Psoas muscle (tissue), 8 donors: ENCODE data around the gene L3MBTL1. TPM values are rescaled to one million over a fixed set of nuclear protein-coding genes. Genes with fewer than 3 reads are reported as not detected.

Source experiments
- ATAC-seq, 4 donors: fragments of 200-7000 bp; cut with Tn5 transposase; one replicate each; pipeline ENCODE4 v1.9.1; 2020; ENCODE audit warnings: moderate library complexity in 3 of 4, mild to moderate bottlenecking in 2 of 4
- DNase-seq, 2 donors: peaks; one replicate each; pipeline ENCODE4 v3.0.0-alpha.2; 2020
- H3K27ac ChIP-seq: fragments of 200-600 bp; one replicate; pipeline ENCODE4 v1.8.0; 2022
- H3K27me3 ChIP-seq, 3 donors: fragments of 200-600 bp in 1 of 3; one replicate each; pipeline versions ENCODE4 v1.6.1 to v1.8.0; 2013 to 2022; ENCODE audit warnings: low read length in 2 of 3, mild to moderate bottlenecking in 2 of 3, moderate library complexity in 1 of 3; ENCODE audit not compliant: insufficient read depth in 3 of 3
- H3K36me3 ChIP-seq, 2 donors: fragments of 200-600 bp in 1 of 2; one replicate each; pipeline versions ENCODE4 v1.6.1 to v1.8.0; 2013 to 2022; ENCODE audit warnings: low read depth in 1 of 2, mild to moderate bottlenecking in 1 of 2, moderate library complexity in 1 of 2; ENCODE audit not compliant: insufficient read depth in 1 of 2
- H3K4me1 ChIP-seq: fragments of 200-600 bp; one replicate; pipeline ENCODE4 v1.8.0; 2022
- H3K4me3 ChIP-seq: fragments of 200-600 bp; one replicate; pipeline ENCODE4 v1.8.0; 2022; ENCODE audit warnings: mild to moderate bottlenecking
- H3K9me3 ChIP-seq: fragments of 200-600 bp; one replicate; pipeline ENCODE4 v1.8.0; 2022
- CTCF ChIP-seq: fragments of 200-600 bp; IDR thresholded peaks from one replicate; pipeline ENCODE4 v1.8.0; 2022; ENCODE audit warnings: antibody characterized with exemption
- WGBS, 3 donors: extraction: QIAGEN DNeasy Blood & Tissue Kit; methylation state at CpG; one replicate each; pipeline versions ENCODE4 v1.1.6 to v1.1.7; 2013; 5-methylcytosine and 5-hydroxymethylcytosine counted together
- intact Hi-C, 2 donors: fragments of 100-400 bp; cut with DNase I; formaldehyde crosslinking; loops; one replicate each; pipeline versions ENCODE4 v1.11.0 to v1.14.2; 2022
- polyA plus RNA-seq, 3 donors: library from polyadenylated mRNA; stranded (reverse); fragments of 200-250 nt; gene quantifications; one replicate each; pipeline ENCODE4 v1.2.3, GENCODE V29; 2013
- total RNA-seq, 4 donors: library from RNA; stranded (reverse); fragmentation: NEBNext Ultra II Directional in 2 of 4; extraction: Animal tissue kit (Norgen Biotek cat#: 25700) in 2 of 4; gene quantifications; one replicate each; pipeline versions ENCODE4 v1.2.1 to v1.2.4, GENCODE V29; 2021 to 2023
- donor health status: healthy with polysubstance abuse.
- donor health status: DM: no; HTN: no; CAD: no; lungs with moderate emphysema.
- donor health status: Bipolar disorder and iron deficiency.
- donor health status: healthy.
- donor health status: DM: yes; HTN: yes; CAD: no.
- donor health status: DM: no; HTN: no; CAD: no.
- donor health status: DM: no; HTN: no; CAD: no.
- donor health status: DM: yes; HTN: yes; CAD: no.

L3MBTL1 gene
- total and polyA plus RNA-seq, 7 donors: 0.82 to 4.3 (median 3.2) TPM

GRCh38 chr20:43460830-43461200 lies 46.7 kb upstream of the L3MBTL1 start:
- H3K27me3 ChIP-seq: no peaks in the 10 kb centered on the region
- TF ChIP-seq CTCF: no peak
- intact Hi-C loops: loop anchor here in 1 of 2 donors (5.0 kb wide), 1 partner anchor 46 kb away; the partner anchor contains the start of gene L3MBTL1
- H3K36me3 ChIP-seq: peaks cover 14 to 71% of the 10 kb centered on the region in 2 donors
- H3K4me1 ChIP-seq: peaks cover 24% of the 10 kb centered on the region
- no peak overlapping the region for H3K27ac ChIP-seq
- H3K4me3 ChIP-seq: no peak overlapping the region
- H3K9me3 ChIP-seq: no peaks in the 10 kb centered on the region
- no peak for DNase-seq
- no peak for ATAC-seq
- 91 to 93% (median 92%) methylated on average over 10 of the region's 10 CpGs for WGBS, 3 donors

GRCh38 chr20:43461894-43462659 lies 45.4 kb upstream of the L3MBTL1 start:
- no peak for TF ChIP-seq CTCF
- H3K4me1 ChIP-seq: peaks cover 28% of the 10 kb centered on the region
- 87 to 93% (median 91%) methylated on average over 3 of the region's 3 CpGs for WGBS, 3 donors
- H3K4me3 ChIP-seq: no peak overlapping the region
- H3K27me3 ChIP-seq: no peaks in the 10 kb centered on the region
- intact Hi-C loops: loop anchor here in 1 of 2 donors (5.0 kb wide), 1 partner anchor 45 kb away; the partner anchor contains the start of gene L3MBTL1
- ATAC-seq: no peak
- no peak overlapping the region for H3K27ac ChIP-seq
- H3K9me3 ChIP-seq: no peaks in the 10 kb centered on the region
- no peak for DNase-seq
- H3K36me3 ChIP-seq: peaks cover 14 to 83% of the 10 kb centered on the region in 2 donors

- intact Hi-C loops: loop anchor here in 1 of 2 donors (5.0 kb wide), 1 partner anchor 44 kb away; the partner anchor contains the start of gene L3MBTL1
- H3K4me1 ChIP-seq: peaks cover 28% of the 10 kb centered on the region
- H3K36me3 ChIP-seq: peaks cover 14 to 91% of the 10 kb centered on the region in 2 donors
These were observed 44.6 kb upstream of the L3MBTL1 start for GRCh38 chr20:43462660-43463526.

More at GRCh38 chr20:43462660-43463526, 44.6 kb upstream of the L3MBTL1 start:
- no peak for ATAC-seq
- H3K27me3 ChIP-seq: no peaks in the 10 kb centered on the region
- no peak for TF ChIP-seq CTCF
- WGBS, 3 donors: 88 to 95% (median 94%) methylated on average over 4 of the region's 4 CpGs
- no peak overlapping the region for H3K27ac ChIP-seq
- no peak for DNase-seq
- H3K9me3 ChIP-seq: no peaks in the 10 kb centered on the region
- no peak overlapping the region for H3K4me3 ChIP-seq
